GOT3 (cell line): ENCODE measurements around the gene SLF1.
"Not testable (repeated sequence)": the region's sequence is repeated elsewhere in the genome, so short reads cannot be mapped to it uniquely, and the experiment has no call there.

Experiments
- DNase-seq: peaks from one replicate; lab custom pipeline; 2025; ENCODE audit warnings: mixed read lengths; lab: John Stamatoyannopoulos, UW

Gene SLF1

DNA sequence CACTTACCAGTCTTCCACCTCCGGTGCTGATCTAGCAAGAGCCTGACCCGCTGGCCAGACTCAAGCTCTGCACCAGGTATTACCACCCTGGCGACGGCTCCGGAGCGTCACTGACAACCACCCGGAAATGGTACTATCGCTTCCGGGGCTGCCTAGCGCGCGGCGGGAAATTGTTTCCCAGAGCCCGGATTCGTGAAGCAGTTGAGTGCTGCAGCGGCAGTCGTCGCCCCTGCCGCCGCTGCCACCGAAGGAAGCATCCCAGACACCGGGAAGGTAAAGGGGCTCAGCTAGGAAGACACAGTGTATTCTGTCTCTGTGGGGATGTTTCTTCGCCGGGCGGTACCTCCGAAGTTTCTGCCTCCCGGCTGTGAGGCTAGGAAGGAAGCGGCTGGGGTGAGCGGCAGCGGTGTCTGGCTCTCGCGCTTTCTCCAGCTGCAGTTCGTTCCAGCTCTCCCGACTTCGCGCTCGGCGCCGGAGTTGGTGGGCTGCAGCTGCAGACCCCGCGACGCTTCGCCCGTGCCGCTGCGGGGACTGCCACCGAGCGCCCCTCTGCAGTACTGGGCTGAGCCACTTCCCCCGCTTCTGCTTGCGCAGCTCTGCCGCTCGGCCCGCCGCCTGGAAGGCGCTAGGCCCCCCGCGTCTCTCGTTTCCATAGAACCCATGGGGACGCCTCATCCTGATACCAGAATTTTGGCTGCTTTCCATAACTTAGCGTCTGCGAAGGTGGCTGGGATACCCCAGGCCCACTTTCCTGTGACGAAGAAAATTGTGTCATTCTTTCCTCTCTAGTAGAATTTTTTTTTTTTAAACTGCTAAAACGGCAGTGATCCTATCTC, at the start of gene SLF1, which contains the start of gene KIAA0825:
TSS of gene SLF1 (plus strand) at position 177 of the 836 bp plus-strand sequence. CDS start 10,142 bp downstream, outside the sequence.
TSS of gene KIAA0825 (minus strand) at position 112 of the 836 bp plus-strand sequence. CDS start 81,478 bp downstream, outside the sequence.
- peak; percentile 30 for DNase-seq

DNA sequence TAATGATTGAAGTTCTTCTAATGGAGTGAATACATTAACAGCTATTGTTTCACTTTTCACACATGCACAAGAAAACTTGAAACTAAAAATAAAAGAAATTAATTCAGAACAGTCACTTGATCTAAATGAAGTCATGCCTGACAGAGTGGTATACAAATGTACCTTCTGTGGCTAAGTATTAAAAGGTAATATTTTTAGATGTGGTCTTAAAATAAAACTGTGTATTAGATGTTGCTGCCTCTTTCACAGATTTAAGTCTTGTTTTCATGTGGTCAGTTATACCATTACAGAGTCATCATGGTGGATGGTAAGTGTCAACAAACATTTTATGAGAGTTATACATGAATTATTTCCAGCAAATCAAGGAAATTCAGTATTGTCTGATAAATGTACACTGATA, 47.1 kb upstream of the SLF1 start:
- DNase-seq: no peak

DNA sequence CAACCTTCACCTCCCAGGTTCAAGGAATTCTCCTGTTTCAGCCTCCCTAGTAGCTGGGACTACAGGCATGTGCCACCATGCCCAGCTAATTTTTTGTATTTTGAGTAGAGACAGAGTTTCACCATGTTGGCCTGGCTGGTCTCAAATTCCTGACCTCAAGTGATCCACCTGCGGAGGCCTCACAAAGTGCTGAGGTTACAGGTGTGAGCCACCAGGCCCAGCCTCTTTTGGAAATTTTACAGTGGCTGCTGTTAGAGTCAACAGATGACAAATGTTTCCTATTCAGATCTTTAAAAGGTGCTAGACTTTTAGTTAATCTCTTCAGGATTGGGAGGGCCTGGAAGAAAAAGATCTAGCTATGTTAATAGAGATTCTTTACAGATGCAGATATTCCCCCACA, 45.1 kb upstream of the SLF1 start:
- not testable (repeated sequence) for DNase-seq

DNA sequence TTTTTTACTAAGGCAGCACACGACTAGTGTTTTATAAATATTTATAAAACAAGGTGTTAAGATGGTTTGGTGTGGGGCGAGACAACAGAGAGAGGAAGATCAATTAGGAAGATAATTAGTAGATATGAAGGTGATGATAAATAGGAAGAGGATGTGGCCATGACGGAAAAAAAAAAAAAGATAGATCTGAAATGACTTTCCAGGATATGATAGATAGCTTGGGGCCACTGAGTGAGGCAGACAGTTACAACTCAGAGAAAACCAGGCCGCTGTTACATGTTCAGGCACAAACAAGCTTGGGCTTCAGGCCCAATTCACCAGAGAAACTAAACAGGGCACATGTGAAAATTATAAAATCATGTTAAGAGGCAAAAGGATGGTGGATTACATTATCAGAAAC, 43.3 kb upstream of the SLF1 start:
- DNase-seq: no peak

DNA sequence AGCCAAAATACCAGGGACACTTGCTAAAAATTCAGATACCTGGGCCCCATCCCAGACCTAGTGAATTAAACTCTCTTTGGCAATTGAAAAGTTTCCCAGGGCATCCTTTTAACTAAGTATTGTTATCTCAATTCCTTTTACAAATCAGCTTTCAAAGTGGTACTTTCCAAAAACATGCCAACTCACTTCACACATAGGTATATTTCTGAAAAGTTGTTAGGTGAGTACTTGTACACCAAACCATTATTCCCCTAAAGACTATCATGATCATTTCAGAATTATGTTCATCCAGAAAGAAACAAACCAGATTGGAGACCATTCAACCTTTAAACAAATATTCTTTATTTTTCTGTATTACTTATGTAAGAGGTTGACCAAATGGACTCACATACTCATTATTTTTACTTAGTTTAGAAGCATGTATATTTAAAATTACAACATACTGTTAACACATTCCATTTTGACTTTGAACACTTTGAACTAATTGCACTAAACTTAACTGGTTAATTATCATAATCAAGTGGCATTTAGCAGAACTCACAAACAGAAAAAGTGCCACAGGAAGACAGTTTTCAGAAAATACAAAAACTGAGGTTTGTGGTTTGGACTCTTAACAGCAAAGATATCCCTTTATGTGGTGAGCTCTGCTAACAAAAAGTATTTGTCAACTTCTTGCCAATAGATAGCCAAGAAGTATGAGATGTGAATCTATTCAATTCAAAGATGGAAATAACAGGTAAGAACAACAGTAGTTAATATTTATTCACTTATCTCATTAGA, 40.8 kb upstream of the SLF1 start:
- DNase-seq: no peak

DNA sequence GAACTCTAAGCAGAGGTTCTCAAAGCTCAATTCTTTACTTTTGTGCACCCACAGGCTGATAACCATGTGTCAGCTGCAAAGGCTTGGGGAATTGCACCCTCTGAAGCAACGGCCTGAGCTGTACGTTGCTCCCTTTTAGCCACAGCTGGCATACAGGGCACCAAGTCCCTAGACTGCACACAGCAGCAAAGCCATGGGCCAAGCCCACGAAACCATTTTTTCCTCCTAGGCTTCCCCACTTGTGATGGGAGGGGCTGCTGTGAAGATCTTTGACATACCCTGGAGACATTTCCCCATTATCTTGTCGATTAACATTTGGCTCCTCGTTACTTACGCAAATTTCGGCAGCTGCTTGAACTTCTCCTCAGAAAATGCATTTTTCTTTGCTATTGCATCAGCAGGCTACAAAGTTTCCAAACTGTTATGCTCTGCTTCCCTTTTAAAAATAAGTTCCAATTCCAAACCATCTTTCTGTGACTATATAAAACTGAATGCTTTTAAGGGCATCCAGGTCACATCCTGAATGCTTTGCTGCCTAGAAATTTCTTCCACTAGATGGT, 23.1 kb upstream of the SLF1 start:
- no peak for DNase-seq

DNA sequence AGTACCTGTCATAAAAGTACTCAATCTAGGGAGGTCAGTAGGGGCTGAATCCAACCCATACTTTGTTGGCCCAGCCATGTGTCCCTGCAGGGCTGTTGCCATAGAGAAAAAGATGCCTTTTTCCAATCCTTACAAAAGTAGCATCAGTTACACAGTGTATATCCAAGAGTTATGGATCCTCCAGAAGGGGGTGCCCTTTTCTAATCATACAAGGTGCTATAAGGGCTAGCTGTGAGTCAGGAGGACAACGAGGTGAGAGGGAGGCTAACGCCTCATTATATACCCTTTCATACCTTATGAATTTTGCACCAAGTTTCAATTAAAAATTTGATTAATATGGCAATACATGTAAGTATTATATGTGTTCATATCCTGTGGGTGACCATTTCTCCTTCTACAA, 4.9 kb upstream of the SLF1 start:
- DNase-seq: no peak

DNA sequence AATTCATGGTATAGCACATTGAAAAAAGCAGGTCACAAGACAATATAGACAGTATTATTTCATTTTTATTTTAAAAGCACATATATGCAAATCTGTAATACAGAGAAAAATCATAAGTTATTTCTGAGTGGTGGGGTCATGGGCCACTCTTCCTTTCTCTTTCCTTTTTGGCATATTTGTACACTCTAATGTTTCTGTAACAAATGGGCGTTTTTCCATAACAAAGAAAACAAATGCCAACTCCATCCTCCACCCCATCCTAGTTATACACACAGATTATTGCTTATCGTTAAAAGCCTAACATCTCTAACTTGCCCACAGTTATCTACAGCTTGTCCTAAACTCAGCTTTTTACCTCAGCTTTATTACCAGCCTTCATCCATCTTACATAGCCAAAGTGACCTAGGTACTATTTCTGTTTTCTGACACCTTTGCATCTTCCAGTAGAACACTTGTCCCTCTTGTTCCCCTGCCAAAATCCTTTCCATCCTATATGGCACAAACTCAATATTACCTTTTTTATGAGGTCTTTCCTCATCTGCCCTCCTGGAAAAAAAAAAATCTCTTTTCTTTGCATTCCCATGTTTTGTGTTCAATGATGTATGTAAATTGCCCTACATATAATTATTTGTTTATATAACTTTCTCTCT, 4.2 kb upstream of the SLF1 start:
- no peak for DNase-seq

DNA sequence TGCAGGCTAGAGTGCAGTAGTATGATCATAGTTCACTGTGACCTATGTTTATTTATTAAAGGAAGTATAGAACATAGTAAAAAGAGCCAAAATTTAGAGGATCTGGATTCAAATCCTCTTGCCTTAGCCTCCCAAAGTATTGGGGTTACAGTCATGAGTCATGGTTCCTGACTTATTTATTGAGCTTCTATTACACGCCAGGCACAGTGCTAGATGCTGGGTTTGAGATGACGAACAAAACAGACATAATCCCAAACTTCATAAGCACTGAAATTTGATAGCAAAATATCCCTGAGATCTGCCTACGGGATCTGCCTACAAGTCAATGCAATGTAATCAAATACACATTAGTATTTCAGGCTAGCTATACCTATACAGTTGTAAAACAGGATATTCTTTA, 2.6 kb upstream of the SLF1 start:
- no peak for DNase-seq

DNA sequence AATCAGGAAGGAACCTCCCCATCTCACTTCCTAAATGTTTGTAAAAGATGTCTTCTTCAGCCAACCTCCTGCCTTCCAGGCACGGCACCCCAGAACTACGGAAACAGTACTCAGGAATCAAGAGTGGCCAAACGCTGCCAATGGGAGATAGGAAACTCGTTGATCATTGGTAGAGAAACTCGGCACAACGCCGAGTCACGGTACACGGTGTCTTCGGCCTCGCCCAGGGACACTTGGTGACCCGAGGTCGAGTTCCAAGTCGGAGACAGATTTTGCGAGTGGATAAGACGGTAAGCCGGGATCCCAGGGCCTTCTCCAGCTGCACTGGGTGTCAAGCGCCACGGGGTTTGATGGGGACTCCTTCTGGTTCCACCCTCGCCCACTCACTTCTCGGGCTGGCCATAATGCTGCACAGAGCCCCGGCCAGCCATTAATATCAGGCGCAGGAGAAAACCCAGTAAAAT, 408 bp upstream of the SLF1 start:
- peak; percentile 23 for DNase-seq

DNA sequence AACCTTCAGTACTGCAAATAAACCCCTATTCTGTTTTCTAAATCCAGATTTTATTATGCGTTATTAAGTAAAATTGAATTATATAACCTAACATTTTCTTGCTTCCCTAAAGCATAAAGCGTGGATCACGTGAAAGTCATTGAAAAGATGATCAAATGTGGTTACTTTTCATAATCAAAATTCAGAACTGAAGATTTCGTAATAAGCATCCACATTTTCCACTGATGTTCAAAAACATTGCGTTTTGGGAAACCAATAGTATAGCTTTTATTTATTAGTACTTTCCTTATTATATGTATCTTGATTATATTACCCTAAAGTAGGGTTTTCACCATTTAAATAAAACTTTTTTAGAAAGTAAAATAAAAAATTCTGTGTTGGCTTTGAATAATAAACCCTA, 1.8 kb downstream of the SLF1 start:
- no peak for DNase-seq

DNA sequence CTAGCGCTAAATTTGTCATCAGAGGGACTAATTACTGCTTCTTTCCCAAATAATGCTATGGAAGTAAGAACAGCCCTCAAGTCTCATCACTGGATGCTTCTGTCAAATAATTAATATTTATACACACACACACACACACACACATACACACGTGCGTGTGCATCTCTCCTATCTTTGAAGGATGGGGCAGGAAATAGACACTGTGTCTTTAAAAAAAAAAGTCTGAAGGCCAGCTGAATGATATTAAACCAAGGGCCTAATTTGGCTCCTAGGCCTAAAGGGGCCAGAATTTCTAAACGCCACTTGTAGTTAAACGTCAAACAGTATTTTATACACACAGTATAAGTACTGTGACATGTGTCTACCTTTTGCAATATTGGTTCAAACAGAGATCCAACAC, 3.3 kb downstream of the SLF1 start:
- no peak for DNase-seq

DNA sequence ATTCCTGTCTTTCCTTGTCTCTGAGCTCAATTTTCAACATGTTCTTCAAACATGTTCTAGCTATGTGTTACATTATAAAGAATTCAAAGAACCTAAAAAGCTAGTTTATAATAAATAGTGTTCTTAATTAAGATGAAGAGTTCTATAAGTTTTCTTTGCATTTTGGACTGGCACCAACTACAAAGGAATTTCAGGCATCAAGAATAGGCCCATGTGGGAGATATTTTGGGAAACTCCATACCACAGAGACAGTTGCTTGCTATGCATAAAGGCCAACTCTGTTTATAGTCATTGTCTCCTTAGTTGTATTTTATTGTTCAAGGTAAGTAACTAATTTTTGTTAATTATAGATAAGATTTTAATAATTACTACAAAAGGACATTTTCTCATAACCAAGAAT, 4.5 kb downstream of the SLF1 start:
- no peak for DNase-seq

DNA sequence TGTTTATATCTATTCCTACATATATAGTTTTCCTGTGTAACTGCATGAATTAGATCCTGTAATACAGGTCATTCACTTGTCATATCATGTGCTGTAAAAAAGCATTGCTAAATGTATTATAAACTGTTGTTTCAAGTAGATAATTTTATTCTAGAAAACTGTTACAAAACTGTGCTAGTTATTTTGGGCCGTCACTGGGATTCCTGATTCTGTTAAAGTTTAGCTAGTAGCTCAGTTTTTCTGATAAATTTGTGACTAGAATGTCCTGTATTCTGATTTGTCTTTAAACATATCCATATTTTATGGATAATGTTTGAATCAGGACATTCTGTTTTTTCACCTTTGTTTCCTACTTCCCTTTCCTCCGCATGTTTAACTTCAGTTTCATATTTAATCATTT, 5.4 kb downstream of the SLF1 start:
- DNase-seq: no peak

DNA sequence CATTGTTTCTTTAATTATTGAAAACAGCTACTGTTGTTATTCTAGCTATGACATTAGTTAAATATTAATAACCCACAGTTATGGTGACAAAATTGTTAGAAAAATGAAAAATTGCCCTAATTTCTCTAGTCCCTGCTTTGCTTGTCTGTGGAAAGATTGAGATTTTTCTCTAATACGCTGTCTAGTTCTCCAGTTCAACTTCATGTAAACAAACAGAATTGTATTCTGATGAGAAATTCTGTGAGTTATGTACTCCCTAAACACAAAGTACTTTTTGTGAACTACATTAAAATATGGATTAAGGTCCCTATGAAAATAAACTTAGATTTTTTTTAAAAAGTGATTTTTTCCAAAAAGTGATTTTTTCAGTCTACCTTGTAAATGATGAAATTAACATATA, 8.7 kb downstream of the SLF1 start:
- no peak for DNase-seq

DNA sequence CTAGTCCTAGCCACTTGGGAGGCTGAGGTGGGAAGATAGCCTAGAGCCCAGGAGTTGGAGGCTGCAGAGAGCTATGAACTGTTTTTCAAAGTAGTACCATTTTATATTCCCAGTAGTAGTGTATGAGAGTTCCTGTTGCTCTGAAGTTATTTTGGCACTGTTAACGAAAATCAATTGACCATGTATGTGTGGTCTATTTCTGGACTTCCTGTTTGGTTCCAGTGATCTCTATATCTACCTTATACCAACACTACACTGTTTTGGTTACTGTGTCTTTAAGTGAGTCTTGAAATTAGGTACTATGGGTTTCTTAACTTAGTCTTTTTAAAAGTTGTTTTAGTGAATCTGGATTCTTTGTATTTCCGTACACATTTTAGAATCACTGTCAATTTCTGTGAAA, 13.6 kb downstream of the SLF1 start:
- no peak for DNase-seq

DNA sequence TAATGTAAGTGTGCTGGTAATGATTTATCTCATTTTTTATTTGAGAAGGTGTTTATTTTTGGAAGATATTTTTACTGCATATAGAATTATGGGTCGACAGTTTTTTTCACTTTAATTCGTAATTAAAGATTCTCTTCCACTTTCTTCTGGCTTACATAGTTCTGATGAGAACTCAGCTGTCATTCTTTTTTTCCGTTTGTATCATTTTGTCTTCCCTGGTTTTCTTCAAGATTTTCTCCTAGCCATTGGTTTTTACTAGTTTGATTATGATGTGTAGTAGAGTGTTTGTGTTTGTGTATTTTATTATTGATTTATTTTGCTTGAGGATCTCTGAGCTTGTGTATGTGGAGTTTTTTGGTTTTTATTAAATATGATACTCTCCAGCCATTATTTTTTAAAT, 21.7 kb downstream of the SLF1 start:
- no peak for DNase-seq

DNA sequence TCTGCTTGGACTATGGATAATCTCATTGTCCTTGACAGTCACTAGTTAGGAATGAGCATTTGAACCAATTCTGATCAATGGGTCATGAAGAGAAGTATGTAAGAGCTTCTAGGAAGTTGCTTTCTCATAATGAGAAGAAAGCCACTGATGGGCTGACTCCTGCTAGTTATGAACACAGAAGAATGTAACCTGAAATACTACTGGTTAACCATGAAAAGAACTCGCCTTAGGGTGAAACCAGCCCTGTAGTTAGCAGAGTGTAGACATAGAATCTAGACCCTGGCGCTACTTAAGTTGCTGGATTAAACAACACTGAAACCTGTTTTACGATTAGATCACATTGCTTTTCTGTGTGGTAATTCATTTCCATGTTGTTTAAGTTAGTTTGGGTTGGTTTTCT, 26.6 kb downstream of the SLF1 start:
- no peak for DNase-seq

DNA sequence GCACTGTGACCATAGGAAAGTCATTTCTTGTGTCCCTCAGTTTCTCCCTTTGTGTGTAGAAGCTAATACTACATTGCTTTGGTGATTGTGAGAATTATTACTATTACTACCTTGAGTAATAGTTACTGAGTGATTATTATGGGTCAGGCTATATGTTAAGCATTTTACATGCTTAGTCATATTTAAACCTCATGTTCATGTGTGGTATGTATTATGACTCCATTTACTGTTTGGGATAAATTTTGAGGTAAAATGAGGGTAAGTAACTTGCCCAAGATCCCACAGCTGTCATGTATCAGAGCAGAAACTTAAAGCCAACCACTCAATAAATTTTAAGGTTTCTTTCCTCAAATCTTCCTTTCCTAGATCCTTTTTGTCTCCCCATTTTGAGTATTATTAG, 28.3 kb downstream of the SLF1 start:
- DNase-seq: no peak

DNA sequence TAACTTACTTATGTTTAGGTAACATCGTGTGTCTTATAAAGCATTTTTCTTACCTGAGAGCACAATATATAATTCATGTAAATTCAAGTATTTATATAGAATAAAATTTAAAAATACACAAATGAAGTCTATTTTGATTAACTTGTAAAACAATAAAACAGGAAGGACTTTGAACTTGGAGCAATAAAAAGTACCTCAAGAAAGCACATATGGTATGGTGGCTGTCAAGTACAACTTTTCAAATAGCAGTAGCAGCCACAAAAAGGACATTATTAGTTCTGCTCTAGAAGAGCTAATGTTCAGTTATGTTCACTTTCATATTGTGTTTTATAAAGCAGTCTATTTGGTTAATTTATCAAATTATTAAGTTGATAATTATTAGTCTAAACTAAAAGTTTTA, 31.4 kb downstream of the SLF1 start:
- no peak for DNase-seq

DNA sequence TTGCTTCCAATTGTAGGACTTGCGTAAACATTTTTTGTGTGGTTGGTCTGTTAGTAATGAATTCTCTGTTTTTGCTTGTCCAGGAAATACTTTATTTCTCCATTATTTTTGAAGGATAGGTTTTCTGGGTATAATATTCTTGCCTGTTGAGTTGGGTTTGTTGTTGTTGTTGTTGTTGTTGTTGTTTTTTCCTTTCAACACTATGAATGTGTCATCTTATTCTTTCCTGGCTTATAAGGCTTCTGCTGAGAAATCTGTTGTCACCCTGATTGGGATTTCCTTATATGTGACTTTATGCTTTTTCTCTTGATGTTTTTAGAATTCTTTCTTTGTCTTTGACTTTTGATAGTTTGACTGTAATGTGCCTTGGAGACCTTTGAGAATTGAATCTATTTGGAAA, 39.8 kb downstream of the SLF1 start:
- DNase-seq: no peak

DNA sequence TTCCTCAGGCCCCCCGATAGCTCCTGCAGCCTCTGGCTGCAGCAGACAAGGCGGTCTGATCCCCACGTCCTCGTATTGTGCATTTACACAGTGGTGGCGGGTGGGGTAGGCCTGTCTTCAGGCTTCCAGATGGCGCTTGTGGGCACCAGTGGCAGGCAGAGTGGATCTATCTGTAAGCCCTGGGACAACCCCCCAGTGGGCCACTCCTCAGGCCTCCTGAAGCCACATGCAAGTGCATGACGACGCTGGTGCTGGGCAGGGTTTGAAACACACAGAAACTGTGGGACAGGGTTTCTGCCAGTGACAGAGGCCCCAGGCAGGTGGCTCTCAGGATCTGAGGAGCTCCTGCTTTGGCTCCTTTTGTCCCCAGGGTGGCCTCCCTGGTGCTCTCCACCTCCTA, 42.0 kb downstream of the SLF1 start:
- no peak for DNase-seq
